ENCODE measurements around the gene RAB25. TPM values are rescaled to one million over a fixed set of nuclear protein-coding genes. Genes with fewer than 3 reads are reported as not detected.
"Not testable (repeated sequence)": the region's sequence is repeated elsewhere in the genome, so short reads cannot be mapped to it uniquely, and the experiment has no call there.

The RAB25 gene
- under 1 TPM; 0.36 to 0.89 TPM for total RNA-seq

DNA sequence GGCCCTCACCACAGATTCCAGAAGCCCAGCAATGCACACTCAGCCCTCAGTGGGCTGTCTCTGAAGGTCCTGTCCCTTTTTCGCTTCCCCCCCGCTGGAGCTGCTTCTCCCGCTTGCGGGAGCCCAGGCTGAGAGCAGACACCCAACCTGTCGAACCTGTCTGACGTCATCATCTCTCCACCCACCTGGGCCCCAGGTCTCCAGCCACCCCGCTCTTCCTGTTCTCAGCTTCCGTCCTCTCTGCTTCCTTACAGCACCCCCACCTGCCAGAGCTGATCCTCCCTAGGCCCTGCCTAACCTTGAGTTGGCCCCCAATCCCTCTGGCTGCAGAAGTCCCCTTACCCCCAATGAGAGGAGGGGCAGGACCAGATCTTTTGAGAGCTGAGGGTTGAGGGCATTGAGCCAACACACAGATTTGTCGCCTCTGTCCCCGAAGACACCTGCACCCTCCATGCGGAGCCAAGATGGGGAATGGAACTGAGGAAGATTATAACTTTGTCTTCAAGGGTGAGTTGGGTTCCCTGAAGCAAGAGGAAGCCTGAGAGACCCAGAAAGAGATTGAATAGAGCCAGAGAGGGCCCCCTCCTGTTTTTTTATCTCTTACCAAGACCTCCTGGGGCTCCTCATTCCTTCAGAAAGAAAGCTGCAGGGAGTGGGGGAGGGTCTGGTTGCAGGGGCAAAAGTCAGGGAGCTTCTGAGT is at the start of gene RAB25:
TSS of gene RAB25 (plus strand) at position 224 of the 700 bp plus-strand sequence. CDS start at position 465, 241 bp downstream.
- no peak for DNase-seq (ENCODE audit: low spot score in 2 of 2)
- peak within 1 kb of the TSS in 1 of 2 donors; percentile 67 for H3K27ac Mint-ChIP-seq
- H3K36me3 Mint-ChIP-seq, result no peaks in the 10 kb centered on the region
- ATAC-seq, result no peak
- no peaks in the 10 kb centered on the region for H3K9me3 Mint-ChIP-seq

DNA sequence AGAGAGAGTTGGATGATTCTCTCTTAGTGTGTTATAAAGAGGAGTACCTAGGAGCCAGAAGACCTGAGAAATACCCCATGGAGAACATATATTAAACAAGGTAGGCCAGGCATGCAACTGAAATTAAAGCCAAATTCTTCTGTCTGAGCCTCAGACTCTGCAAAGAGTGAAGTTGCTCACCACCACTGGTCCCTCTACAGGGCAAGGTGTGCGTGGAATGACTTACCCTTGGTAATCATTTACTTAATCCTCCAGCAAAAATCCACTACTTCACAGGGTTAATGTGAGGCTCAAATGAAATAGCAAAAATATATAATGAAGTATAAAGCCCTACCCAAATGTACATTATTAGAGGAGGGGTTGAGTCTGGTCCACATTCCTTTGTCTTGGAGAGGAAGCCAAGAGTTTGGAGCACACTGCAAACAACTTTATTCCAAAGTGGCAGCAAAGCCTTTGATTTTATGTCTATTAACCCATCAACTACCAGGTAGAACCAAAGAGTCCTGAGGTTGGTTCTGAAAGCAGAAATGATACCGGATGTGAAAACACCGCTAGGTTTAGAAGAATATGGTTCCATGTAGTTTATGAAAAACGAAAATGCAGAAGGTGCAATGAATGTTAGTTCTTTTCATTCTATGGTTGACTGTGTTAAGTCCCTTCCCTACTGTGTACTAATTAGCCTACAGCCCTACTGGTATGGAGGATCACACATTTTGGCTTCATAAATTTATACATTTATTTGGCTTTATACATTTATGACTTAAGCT is 48.7 kb upstream of the RAB25 start:
- Mint-ChIP-seq H3K27ac (peak overlapping the region in 1 of 2 donors; percentile 55), H3K9me3 (no peaks in the 10 kb centered on the region), H3K36me3 (peaks cover 0 to 12% of the 10 kb centered on the region in 2 donors)
- DNase-seq (ENCODE audit: low spot score in 2 of 2), result no peak
- no peak for ATAC-seq

DNA sequence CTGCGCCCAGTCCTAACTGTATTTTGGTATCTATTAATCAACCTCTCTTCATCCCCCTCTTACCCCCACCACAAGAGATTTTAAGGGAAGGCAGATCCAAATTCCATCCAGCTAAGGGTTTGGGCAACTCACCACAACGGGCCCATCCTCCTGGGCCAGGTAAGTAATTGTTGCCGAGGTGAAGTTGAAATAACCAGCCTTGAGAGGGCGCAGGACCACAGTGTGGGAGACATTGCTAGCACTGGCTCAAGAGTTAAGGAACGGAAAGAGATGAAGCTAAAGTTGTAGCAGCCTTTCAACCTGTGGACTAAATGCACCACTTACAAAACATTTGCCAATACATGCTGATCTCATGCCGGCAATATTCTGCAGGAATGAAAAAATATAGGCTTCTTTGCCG is 46.1 kb upstream of the RAB25 start:
- no peaks in the 10 kb centered on the region for H3K9me3 Mint-ChIP-seq
- H3K27ac Mint-ChIP-seq, result no peak overlapping the region
- H3K36me3 Mint-ChIP-seq, result peaks cover 12 to 20% of the 10 kb centered on the region in 2 donors

GRCh38 chr1:156019946-156020292 is 41.0 kb upstream of the RAB25 start:
- DNase-seq (ENCODE audit: low spot score in 2 of 2), result no peak
- Mint-ChIP-seq H3K9me3 (no peaks in the 10 kb centered on the region), H3K27ac (peak overlapping the region; percentile 87 to 95), H3K36me3 (peaks cover 19 to 26% of the 10 kb centered on the region in 2 donors)
- no peak for ATAC-seq

More for the DNA sequence above, 46.1 kb upstream of the RAB25 start:
- DNase-seq (ENCODE audit: low spot score in 2 of 2) (no peak), ATAC-seq (no peak)

GRCh38 chr1:156020293-156021092 is 40.5 kb upstream of the RAB25 start, which contains the start of gene SSR2:
Gene SSR2, minus strand, starts transcription at chr1:156020951. Its CDS starts 784 bp downstream, at chr1:156020167.
- peak; percentile 79 to 89 for DNase-seq (ENCODE audit: low spot score in 2 of 2)
- Mint-ChIP-seq H3K27ac (peak within 1 kb of the TSS; percentile 95 to 98), H3K9me3 (no peaks in the 10 kb centered on the region), H3K36me3 (peaks cover 19 to 25% of the 10 kb centered on the region in 2 donors)
- peak; percentile 100 for ATAC-seq

DNA sequence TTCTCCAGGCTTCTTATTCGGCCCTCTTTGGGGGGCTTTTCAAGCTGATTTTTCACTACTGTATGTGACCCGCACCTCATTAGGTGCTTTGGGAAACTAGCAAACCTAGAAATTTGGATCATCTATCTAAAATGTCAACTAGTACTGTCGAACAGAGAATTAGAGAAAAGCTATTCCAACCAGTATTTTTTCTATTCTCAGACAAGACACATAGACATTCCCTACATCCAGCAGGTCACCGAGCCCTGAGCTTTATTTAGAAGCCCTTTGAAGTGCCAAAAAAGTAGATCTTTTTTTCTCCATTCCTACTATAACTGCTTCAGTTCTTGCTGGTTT is 39.9 kb upstream of the RAB25 start:
- ATAC-seq (no peak), DNase-seq (ENCODE audit: low spot score in 2 of 2) (no peak)
- Mint-ChIP-seq H3K27ac (peak overlapping the region in 1 of 2 donors; percentile 95), H3K36me3 (peaks cover 19 to 25% of the 10 kb centered on the region in 2 donors), H3K9me3 (no peaks in the 10 kb centered on the region)

GRCh38 chr1:156021954-156022353 is 39.0 kb upstream of the RAB25 start:
- ATAC-seq (no peak), DNase-seq (ENCODE audit: low spot score in 2 of 2) (no peak)
- Mint-ChIP-seq H3K36me3 (peaks cover 19 to 20% of the 10 kb centered on the region in 2 donors), H3K9me3 (no peaks in the 10 kb centered on the region), H3K27ac (peak overlapping the region in 1 of 2 donors; percentile 63)

DNA sequence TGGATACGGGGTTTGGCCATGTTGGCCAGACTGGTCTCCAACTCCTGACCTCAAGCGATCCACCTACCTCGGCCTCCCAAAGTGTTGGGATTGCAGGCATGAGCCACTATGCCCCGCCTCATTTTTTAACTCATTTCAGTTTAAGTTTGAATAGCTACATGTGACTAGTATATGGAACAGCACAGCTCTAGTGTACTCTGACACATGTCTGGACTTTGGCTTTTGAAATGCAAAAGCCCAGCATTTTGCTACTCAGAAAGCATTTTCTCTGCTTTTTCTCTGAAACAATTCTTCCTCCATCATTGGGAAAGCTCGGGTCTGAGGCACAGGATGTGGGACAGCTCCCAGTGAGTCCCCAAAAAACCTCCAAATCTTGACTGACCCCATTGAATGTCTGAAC is 36.2 kb upstream of the RAB25 start:
- DNase-seq (ENCODE audit: low spot score in 2 of 2) (no peak), ATAC-seq (no peak)
- no peaks in the 10 kb centered on the region for H3K9me3 Mint-ChIP-seq
- peak overlapping the region in 1 of 2 donors; percentile 51 for H3K27ac Mint-ChIP-seq
- peaks cover 7 to 10% of the 10 kb centered on the region in 2 donors for H3K36me3 Mint-ChIP-seq

DNA sequence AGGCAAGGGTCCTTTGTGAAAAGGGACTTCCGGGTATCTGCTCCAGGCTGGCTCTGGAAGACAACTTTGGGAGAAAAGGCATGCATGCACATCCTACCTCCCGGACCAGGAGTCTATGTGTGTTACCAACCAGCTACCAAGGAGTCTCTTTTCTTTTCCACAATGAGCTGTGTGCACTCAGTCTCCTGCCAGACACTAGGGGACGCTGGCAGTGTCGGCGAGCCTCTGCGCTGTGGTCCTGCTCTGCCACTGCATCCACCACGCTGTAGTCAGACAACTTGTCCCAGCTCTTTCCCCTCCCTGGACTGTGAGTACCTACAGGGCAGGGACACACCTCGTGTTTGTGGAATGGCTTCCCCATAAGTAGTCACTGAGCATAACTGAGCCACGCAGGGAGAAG is 35.1 kb upstream of the RAB25 start:
- Mint-ChIP-seq H3K9me3 (no peaks in the 10 kb centered on the region), H3K27ac (no peak overlapping the region), H3K36me3 (no peaks in the 10 kb centered on the region)
- DNase-seq (ENCODE audit: low spot score in 2 of 2) (peak in 1 of 2 donors; percentile 45), ATAC-seq (peak; percentile 71 to 78)

DNA sequence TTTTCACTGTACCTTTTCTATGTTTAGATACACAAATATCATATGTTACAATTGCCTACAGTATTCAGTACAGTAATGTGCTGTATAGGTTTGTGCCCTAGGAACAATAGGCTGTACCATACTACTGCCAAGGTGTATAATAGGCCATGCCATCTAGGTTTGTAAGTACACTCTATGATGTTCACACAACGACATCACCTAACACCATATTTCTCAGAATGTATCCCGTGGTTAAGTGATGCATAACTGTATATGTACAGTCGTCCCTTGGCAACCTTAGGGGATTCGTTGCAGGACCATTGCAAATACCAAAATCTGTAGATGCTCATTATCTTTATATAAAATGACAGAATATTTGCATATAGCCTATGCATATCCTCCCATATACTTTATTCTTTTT is 34.4 kb upstream of the RAB25 start:
- H3K27ac Mint-ChIP-seq, result no peak overlapping the region
- no peaks in the 10 kb centered on the region for H3K36me3 Mint-ChIP-seq
- peak; percentile 82 to 90 for ATAC-seq
- H3K9me3 Mint-ChIP-seq, result no peaks in the 10 kb centered on the region
- no peak for DNase-seq (ENCODE audit: low spot score in 2 of 2)

DNA sequence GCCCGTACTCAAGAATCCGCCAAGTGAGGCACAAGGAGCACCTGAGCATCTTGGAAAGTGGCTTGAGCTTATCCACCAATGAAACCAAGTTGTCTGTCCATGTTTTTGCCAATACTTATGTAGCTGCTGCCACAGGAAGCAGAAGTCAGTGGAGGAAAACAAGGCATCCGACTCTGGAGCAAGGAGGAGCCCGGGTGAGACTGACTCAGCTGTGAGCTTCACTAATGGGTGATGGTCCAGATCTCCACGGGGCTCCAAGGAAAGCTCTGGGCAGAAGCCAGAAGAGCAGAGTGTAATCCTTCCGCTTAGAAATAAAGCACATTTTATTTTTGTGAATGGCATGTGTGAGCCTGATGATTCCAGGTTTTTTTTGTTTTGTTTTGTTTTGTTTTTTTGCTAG is 27.9 kb upstream of the RAB25 start:
- H3K27ac Mint-ChIP-seq, result peak overlapping the region in 1 of 2 donors; percentile 17
- no peaks in the 10 kb centered on the region for H3K36me3 Mint-ChIP-seq
- no peaks in the 10 kb centered on the region for H3K9me3 Mint-ChIP-seq
- DNase-seq (ENCODE audit: low spot score in 2 of 2) (no peak), ATAC-seq (no peak)

GRCh38 chr1:156034991-156035390 is 26.0 kb upstream of the RAB25 start:
- DNase-seq (ENCODE audit: low spot score in 2 of 2); ATAC-seq; H3K27ac Mint-ChIP-seq; H3K9me3 Mint-ChIP-seq; H3K36me3 Mint-ChIP-seq: not testable (repeated sequence)

DNA sequence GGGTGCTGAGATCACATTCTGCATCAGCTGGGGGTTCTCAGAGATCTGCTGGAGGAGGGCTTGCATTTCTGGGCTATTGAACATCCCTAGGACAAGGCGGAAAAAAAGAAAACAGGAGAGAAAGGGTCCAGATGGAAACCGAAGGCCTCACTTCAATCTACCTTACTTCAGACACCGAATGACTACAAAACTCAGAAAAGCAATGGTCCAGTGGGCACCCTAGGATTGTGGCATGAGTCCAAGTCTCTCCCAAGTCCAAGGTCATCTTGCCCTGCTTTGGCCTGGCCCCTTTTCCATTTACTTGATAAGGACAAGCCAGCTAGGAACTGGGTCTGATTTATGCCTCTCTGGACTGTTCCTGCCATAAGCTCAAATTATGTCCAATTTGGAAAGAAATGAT is 18.1 kb upstream of the RAB25 start:
- no peak for DNase-seq (ENCODE audit: low spot score in 2 of 2)
- H3K36me3 Mint-ChIP-seq, result peaks cover 0 to 11% of the 10 kb centered on the region in 2 donors
- no peak for ATAC-seq
- no peaks in the 10 kb centered on the region for H3K9me3 Mint-ChIP-seq
- no peak overlapping the region for H3K27ac Mint-ChIP-seq

- ATAC-seq, result peak in 1 of 2 donors; percentile 31
- Mint-ChIP-seq H3K27ac (peak overlapping the region; percentile 21 to 61), H3K9me3 (no peaks in the 10 kb centered on the region), H3K36me3 (peaks cover 0 to 11% of the 10 kb centered on the region in 2 donors)
- no peak for DNase-seq (ENCODE audit: low spot score in 2 of 2)
Observed at GRCh38 chr1:156045076-156045475, 15.9 kb upstream of the RAB25 start.

GRCh38 chr1:156048663-156049258 is 12.2 kb upstream of the RAB25 start:
- no peak for ATAC-seq
- peak overlapping the region in 1 of 2 donors; percentile 44 for H3K27ac Mint-ChIP-seq
- H3K36me3 Mint-ChIP-seq, result peaks cover 0 to 7% of the 10 kb centered on the region in 2 donors

DNA sequence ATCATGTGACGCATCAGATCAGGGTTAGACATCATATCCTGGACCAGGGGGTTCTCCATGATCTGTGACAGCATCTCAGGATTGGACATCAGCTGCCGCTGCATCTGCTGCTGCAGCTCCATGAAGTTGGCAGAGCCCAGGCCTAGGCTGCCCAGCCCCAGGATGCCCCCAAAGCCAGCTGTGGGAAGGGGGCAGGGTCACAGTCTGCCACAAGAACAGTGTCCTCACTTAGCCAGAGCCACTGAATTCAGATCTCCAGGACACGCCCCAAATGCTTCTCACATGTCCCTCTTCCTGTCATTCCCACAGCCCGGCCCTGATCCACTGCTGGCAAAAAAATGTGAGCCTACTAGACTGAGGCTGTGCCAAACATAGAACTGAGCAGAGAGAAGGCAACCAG is 10.6 kb upstream of the RAB25 start:
- DNase-seq (ENCODE audit: low spot score in 2 of 2), result no peak
- peaks cover 0 to 17% of the 10 kb centered on the region in 2 donors for H3K36me3 Mint-ChIP-seq

More at GRCh38 chr1:156048663-156049258, 12.2 kb upstream of the RAB25 start:
- DNase-seq (ENCODE audit: low spot score in 2 of 2), result no peak
- no peaks in the 10 kb centered on the region for H3K9me3 Mint-ChIP-seq

More for the DNA sequence above, 10.6 kb upstream of the RAB25 start:
- no peak overlapping the region for H3K27ac Mint-ChIP-seq
- no peaks in the 10 kb centered on the region for H3K9me3 Mint-ChIP-seq
- ATAC-seq, result no peak

Measured in activated naive CD4-positive, alpha-beta T cell treated with anti-CD3 and anti-CD28 coated beads, Interleukin-2, amount 50 U/mL, for 72 hours (primary cell).